Measurements from ENCODE around the gene ISG20L2. TPM values are rescaled to one million over a fixed set of nuclear protein-coding genes. Genes with fewer than 3 reads are reported as not detected.

Gene ISG20L2
- total RNA-seq, 1 donor from 2014 or later: 19.5 TPM

DNA sequence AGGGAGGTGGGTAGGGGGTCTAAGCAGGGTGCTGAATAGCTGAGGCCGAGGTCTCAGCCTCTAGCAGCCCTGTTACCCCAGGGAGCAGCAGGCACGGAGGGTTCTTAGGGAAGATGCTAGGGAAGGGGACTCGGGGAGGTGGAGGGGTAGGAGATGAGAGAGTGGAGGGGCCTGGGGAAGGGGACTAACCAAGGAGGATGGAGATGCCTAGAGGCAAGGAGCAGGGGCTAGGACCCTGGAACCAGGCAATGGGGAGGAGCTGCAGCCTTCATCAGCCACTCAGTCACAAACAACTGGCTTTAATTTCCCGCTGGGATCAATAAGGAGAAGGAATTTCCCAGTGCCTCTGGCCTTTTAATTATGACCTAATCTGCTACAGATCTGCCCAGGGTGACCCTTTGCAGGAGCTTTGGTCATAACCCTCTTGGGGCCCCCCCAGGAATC, 20.3 kb downstream of the ISG20L2 start:
- DNase-seq (ENCODE audit: extremely low read depth, low read depth, low spot score): no peak

DNA sequence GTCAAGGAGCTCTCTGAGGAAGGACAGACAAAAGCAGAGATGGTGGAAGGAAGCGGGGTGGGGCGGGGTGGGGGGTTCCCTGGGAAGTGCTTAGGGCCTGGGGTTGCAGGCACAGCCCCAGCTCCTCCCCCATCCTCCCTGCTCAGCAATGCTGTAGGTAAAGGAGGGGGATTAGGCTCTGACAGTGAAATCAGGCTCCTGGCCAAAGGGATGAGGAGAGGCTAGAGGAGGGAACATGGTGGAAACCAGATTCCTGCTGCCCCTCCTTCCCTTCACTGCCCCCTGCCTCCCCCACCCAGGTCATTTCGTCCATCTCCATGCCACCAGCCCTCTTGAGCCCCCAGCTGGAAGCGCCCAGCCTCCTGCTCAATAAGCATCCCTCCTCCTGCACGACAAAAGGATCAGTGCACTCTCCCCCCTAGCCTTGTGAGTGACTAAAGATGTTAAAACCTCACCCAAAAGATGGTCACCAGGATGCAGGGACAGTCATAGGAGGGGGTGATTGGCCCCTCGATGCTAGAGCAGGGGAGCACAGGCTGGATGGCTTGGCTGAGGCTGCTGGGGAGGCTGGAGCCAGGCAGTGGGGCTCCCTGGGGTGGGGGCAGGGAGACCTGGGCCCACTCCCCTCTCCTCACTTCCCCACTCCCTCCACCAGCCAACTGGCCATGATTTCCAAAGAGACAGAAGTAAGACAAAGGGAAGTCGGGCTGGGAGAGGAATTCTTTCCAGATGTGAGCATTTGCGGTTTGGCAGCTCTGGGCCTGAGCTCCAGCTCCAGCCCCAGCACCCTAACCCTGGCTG, 20.9 kb downstream of the ISG20L2 start:
- DNase-seq (ENCODE audit: extremely low read depth, low read depth, low spot score): no peak

DNA sequence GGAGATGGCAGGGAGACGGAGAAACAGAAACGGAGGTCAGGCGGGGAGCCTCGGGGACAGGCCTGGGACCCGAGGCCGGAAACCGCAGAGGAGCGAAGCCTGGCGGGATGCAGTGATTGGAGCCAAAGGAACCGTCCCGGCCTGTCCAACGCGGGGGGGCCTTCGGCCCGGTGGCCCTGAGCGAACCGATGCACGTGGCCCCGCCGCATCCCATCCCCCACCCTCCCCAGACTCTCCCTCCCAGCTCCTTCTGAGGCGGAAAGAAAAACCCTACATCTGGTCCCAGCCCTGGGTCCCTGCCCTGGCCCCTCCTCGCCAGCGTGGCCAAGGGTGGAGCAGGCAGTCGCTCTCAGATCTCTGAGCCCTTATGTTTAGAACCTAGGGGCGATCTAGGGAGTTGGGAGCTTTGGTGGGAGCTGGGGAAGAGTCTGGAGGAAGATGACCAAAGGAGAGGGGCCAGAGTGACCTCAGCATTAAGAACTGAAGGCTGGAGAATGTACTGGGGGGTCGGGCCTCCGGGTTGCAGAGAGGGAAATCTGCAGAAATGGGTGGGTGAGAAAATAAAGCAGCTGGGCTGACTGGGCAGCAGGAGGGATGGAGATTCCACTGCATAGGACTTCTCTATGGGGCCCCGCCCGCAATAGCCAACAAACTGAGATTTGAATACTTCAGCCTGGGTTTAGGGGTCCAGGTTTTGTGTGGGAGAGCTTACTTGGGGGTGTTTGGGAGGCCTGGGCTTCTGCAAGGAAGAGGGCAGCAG, 21.7 kb downstream of the ISG20L2 start:
- no peak for DNase-seq (ENCODE audit: extremely low read depth, low read depth, low spot score)

DNA sequence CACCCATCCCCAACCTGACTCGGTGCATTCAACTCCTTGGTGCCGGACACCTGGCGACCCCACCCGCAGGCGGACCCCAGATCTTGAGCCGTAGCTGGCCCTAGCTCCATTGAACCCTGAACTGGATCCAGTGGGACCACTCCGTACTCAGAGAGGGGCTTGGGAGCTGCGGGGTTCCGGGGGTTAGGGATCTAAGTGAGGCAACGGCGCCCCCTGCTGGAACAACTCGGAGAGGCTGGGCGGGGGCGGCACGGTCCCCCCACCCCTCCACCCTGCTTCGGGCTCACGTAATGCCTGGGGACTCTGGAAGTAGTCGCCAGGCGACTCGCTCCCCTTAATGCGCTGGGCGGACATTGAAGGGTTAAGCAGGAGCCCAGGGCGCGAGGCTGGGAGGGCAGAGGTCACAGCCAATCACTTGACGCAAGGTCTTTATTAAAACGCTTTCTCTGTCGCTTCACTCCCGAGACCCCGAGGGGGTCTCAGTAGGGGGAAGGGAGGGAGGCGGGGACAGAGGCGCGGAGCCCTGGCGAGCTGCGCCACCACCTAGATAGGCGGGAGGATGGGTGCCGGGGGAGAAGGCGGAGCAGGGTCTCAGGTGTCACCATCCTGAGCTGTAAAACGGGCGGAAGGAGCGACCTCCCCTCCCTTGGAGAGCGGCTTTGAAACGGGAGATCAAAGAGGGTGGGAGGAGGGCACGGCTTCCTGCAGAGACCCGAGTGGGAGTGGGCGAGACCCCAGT, 22.5 kb downstream of the ISG20L2 start:
- DNase-seq (ENCODE audit: extremely low read depth, low read depth, low spot score): no peak

DNA sequence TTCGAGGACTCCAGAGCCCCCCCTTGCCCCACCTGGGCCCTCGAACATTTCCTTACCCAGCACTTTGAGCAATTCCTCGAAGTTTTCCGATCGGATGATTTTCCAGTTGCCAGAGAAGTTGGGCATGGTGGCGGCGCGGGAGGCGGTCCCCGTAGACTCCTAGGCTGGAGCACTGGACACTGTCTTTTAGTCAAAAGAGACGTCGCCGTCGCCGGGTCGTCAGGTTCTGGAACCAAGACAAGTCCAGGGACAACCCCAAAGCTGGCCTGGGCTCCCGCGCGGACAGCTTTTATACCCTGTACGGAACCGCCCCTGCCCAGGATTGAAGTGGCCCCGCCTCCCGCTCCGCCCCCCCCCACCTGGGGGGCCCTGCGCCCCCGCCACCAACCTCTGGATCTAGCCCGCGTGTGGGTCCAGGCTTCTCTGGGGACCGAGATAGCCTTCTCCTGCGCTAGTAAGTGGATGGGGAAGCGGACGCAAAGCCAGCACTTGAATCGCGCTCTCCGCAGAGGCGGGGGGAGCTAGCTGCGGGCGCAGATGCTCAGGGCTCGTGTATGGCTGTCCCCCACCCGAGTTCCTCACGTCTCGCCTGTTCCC, 23.1 kb downstream of the ISG20L2 start, which contains the start of gene CRABP2:
CRABP2 (minus strand) TSS at position 263 of the 597 bp plus-strand sequence; CDS start at position 126, 137 bp downstream.
- no peak for DNase-seq (ENCODE audit: extremely low read depth, low read depth, low spot score)

DNA sequence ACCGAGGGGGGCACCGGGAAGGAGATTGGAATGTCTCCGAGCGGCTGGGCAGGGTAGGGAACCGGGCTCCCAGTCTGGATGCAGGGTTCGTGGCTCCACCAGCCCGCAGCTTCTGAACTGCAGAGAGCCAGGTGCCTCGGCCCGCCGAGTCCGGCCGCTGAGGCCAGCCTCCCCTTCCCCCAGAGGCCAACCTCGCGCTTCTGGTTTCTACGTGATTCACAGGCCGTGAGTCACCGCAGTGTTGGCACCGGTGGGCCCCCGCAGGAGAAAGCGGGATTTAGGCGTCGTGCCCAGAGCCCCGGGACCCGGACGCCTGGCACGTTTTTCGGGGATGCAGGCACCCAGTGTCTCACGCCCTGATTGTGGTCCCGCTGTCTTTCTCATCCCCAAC, 23.6 kb downstream of the ISG20L2 start:
- DNase-seq (ENCODE audit: extremely low read depth, low read depth, low spot score): no peak

DNA sequence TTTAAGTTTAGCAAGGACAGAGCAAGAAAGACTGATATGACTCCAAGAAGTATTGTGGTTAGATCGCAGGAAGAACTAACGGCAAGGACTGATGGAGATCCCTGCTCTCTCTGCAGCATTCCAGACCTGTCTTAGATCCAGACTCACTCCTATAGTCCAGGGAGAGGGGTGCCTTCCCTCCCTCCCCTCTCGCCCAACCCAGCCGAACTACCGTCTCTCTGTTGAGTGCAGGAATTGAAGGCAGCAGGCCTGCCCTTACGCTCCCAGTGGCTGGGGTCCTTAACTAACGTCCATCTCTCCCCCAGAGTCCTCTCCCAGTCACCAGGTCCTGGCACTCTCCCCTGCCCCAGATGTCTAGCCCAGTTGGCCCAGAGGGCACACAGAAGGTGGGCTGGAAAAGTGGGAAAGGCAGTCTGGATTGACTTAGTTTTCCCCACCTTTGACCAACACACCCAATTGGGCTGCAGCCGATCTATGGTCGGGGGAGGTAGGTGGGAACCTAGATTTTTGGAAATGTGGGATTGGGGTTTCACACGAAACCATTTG, 24.3 kb downstream of the ISG20L2 start:
- DNase-seq (ENCODE audit: extremely low read depth, low read depth, low spot score): no peak

DNA sequence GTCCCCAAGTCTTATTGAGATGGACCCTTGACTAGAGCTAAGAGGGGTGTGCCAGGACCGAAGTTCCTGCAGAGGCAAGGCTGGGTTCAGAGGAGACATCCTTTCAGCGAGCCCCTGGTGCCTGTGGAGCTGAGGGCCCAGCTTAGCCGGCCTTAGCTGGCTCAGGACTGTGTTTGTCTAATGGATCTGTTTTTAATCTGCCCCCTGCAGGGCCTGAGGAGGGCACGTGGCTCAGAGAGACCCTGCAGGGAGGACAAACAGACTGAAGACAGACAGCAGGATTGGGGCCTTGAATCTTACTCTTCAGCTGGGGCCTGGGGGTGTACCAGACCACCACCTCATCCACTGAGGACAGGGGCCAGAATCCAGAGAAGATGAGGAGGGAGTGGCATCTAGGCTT, 24.8 kb downstream of the ISG20L2 start:
- DNase-seq (ENCODE audit: extremely low read depth, low read depth, low spot score): no peak

DNA sequence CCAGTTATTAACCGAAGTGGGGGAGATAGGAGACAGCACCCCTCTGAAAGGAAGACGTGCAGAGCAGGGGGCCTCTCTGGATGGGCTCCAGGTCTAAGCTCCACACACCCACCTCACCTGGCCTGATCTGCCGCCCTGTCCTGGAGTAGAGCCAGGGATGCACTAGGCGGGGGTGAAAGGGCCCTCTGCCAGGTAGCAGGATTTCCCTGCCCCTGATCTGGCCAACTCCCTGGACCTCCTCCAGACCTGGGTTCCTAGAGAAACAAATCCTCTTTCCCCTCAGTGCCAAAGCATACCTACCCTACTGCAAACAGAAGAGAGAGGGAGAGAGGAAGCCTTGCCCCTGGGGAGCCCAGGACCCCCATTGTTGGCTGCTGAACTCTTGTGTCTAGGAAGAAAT, 25.2 kb downstream of the ISG20L2 start:
- DNase-seq (ENCODE audit: extremely low read depth, low read depth, low spot score): no peak

DNA sequence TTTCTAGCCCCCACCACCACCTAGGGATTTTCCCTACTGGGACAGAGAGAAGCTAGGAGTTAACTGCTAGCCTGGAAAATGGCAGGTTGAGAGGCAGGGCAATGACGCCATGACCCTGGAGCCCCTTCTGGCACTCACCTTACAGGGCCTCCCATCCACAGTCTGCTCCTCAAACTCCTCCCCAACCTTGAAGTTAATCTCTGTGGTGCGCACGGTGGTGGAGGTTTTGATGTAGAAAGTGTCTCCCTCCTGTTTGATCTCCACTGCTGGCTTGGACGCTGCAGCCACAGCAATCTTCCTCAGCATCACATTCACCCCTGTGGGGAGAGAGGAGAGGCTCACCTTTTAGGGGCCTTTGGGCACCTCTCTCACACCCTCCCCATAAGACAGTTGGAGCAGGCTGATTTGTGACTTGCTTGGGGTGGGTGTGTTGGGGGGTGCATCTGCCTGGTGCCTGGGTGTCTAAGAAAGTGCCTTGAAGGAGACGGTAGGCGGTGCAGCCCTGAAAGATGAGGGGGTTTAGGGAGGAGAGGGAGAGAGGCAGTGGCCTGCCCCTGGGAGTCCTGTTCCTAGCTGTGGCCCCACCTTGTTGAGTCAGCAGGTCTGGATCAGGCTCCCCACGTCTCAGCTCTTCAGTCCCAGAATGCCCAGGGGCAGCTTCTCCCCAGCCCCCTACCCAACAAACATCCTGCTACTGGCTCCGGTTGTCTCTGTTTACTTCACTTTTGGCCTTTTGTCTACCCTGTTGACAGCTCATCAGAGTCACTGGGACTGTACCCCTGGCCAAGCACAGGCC, 27.6 kb downstream of the ISG20L2 start:
- DNase-seq (ENCODE audit: extremely low read depth, low read depth, low spot score): no peak

DNA sequence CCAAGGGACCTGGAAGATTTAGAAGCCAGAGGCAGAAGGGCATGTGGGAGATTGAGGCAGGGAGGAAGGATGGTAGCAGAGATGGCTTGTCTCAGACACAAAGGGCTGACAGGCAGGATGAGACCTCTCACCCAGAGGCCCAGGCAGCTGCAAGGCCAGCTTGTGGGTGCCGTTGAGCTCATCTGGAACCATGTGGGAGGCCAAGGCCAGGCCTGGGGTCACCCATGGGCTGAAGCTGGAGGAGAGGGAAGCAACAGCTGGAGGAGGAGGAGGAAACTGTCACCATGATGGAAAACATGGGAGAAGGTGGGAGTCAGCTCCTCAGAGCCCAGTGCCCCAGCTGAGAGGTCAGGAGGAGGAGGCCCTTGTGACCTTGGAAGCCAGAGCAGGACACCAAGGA, 29.6 kb downstream of the ISG20L2 start:
- no peak for DNase-seq (ENCODE audit: extremely low read depth, low read depth, low spot score)

DNA sequence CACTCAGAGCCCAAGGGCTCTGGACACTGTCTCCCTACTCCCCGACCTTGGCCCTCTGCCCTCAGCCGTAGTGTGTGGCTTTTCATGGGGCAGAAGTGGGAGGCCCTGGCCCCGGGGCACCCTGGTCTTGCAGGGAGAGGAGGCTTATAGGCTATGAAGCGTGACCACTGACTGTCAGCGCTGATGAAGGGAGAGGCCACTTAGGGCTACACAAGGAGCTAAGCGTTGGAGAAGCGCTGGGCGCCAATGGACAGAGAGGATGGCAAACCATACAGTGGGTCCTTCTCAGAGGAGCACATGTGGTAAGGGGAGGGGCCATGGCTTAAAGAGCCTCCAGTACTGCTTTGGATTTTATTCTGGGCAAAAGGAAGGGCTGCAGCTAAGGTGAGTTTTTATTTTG, 31.1 kb downstream of the ISG20L2 start:
- DNase-seq (ENCODE audit: extremely low read depth, low read depth, low spot score): no peak

DNA sequence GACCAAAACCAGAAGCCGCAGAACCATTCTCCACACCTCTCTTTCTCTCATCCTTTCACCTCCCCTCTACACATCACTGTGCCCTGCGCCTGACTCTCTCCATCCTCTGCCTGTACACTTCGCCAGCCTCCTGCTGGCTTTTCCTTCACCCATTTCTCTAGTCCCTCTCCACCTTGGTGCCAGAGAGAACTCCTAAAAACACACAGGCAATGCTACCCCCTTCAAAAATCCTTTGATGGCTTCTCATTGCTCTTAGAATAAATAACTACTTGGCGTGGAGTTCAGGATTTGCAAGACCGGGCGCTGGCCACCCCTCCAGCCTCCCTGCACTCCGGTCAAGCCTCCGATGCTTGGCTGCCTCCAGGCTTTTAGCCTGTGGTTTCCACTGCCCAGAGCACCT, 31.8 kb downstream of the ISG20L2 start:
- no peak for DNase-seq (ENCODE audit: extremely low read depth, low read depth, low spot score)

DNA sequence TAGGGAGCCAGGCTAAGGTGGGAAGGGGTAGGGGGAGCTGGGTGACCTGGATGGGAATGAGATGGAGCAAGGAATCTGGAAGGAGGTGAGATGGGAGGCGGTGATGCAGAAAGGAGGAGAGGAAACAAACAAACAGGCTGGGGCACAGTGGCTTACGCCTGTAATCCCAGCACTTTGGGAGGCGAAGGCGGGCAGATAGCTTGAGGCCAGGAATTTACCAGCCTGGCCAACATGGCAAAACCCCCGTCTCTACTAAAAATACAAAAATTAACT, 33.9 kb downstream of the ISG20L2 start:
- no peak for DNase-seq (ENCODE audit: extremely low read depth, low read depth, low spot score)

DNA sequence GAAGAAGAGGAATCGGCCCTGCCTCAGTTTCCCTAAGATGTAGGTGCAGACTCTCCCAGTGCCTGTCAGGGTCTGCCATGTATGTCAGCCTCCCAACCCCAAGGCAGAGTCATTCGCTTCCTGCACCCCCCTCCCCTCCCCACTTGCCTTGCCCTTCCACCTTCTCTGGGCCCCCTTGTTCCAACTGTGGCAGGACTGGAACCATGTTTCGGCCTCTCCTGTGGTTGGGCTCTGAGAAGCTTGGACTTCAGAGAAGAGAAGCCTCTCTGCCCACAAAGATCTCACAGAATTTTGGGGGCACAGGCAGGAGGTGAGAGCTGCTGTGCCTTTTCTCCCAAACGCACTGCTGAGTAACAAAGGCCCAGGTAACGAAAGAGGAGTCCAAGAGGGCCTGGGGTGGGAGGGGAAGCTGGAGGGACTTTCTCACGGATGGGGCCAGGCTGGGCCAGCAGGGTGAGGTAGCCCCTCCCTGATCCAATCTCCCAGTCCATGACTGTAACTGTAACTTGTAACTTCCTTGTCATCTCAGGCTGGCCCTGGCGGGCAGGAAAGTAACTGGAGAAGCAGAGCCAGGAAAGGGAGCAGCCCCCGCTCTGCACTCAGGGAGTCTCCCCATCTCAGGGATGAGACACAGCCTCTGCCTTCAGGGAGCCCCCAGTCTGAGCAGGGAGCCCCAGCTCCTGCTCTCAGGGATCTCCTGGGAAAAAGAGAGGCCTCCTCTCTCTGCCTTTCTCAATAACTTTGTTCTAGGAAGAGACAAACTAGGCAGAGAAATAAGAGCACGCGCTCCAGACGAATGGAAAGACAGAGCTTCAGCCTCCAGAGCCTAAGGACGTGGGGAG, 34.5 kb downstream of the ISG20L2 start:
- DNase-seq (ENCODE audit: extremely low read depth, low read depth, low spot score): no peak

DNA sequence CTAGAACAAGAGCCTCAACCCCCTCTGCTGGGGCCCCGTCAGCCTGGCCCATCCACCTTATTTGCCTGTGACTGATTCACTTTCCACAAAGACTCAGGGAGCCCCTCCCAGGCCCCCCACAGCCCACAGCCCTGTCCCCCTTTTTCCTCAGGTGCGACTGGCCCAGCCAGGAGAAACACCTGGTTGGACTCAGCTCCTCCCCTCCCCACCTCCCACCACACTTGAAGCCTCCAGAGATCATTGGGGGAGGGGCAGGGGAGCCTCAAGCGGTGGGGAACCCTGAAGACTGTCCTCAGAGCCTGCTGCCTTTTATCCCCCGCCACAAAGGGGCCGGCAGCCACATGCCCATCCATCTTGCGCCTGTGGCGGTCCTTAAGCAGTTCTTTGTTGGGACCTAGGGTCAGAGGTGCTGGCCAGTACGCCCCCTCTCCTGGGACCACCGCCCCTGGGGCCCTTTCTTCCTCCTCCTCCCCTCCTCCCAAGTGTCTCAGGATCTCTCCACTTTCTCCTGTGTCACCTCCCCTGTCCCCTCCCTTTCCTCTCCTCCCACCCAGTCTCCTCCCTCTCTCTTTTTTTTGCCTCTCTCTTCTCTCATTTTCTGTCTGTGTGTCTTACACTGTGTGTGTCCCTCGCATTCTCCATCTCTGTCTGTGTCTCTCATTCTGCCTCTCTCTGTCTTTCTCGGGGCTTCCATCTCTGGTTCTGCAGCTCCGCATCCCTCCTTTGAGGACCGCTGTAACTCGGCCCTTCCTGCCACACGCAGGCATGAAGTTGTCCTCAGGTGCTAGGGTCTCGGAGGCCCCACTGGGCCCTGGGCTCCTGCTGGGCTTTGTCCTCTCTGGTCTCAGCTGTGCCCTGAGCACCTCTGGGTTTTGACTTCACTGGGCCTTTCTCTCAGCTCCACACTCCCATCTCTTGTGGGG, 35.4 kb downstream of the ISG20L2 start:
- no peak for DNase-seq (ENCODE audit: extremely low read depth, low read depth, low spot score)

DNA sequence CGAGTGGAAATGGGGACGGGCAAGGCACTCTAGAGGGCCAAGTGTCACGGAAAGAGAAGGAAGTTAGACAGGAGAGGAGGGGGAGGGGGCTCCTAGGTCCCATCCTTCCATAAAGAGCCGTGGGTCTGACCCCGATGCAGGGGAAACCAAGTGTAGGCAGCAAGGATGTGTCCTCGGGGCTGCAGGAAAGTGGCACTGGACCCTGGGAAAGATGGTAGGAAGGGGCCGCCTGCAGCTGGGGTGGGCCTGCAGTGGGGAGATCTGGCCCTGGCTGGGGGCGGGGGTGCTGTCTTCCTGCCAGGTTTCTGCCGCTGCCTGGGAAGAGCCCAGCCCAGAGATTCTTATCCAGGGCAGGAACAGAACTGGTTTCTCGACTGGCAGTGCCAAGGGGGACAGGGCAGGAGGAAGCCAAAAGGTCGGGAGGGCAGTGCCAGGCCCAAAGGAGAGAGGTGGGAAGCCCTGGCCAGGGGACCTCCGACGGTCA, 36.1 kb downstream of the ISG20L2 start:
- no peak for DNase-seq (ENCODE audit: extremely low read depth, low read depth, low spot score)
